H9 (cell line): Measurements from ENCODE around the gene GOLGA8S. TPM values are rescaled to one million over a fixed set of nuclear protein-coding genes. Genes with fewer than 3 reads are reported as not detected.
"Not testable (repeated sequence)": the region's sequence is repeated elsewhere in the genome, so short reads cannot be mapped to it uniquely, and the experiment has no call there.

Experiments
- DNase-seq: peaks from one replicate; pipeline ENCODE4 v3.0.0-alpha.2; 2017
- H2AFZ ChIP-seq: one replicate; pipeline ENCODE4 v1.6.1; 2013; ENCODE audit warnings: mild to moderate bottlenecking, low read length, control low read depth, moderate library complexity
- H2AK5ac ChIP-seq: 2 replicates; pipeline ENCODE4 v1.6.1; 2013; ENCODE audit warnings: low read length, control low read depth, mixed read lengths; ENCODE audit not compliant: insufficient read length
- H2BK120ac ChIP-seq: one replicate; pipeline ENCODE4 v1.6.1; 2013; ENCODE audit warnings: low read depth, mild to moderate bottlenecking, low read length, control low read depth, inconsistent platforms; ENCODE audit not compliant: poor library complexity, severe bottlenecking
- H2BK12ac ChIP-seq: 2 replicates; pipeline ENCODE4 v1.6.1; 2013; ENCODE audit warnings: low read length, control low read depth, mixed read lengths, low read depth; ENCODE audit not compliant: insufficient read length
- H2BK15ac ChIP-seq: 2 replicates; pipeline ENCODE4 v1.6.1; 2013; ENCODE audit warnings: low read depth, low read length, control low read depth
- H2BK20ac ChIP-seq: one replicate; pipeline ENCODE4 v1.6.1; 2013; ENCODE audit warnings: low read depth, mild to moderate bottlenecking, low read length, control low read depth, inconsistent platforms; ENCODE audit not compliant: poor library complexity, severe bottlenecking
- H2BK5ac ChIP-seq: 2 replicates; pipeline ENCODE4 v1.6.1; 2013; ENCODE audit warnings: low read length, control low read depth, mixed read lengths; ENCODE audit not compliant: insufficient read length
- H3K14ac ChIP-seq: 2 replicates; pipeline ENCODE4 v1.6.1; 2013; ENCODE audit warnings: low read length, control low read depth; ENCODE audit not compliant: insufficient read depth
- H3K18ac ChIP-seq: 2 replicates; pipeline ENCODE4 v1.6.1; 2013; ENCODE audit warnings: low read depth, mild to moderate bottlenecking, mixed read lengths, low read length, control low read depth; ENCODE audit not compliant: insufficient read length
- H3K23ac ChIP-seq: 2 replicates; pipeline ENCODE4 v1.6.1; 2013; ENCODE audit warnings: low read length, control low read depth, mixed read lengths, low read depth; ENCODE audit not compliant: insufficient read length
- H3K23me2 ChIP-seq: 2 replicates; pipeline ENCODE4 v1.6.1; 2013; ENCODE audit warnings: low read depth, mild to moderate bottlenecking, mixed read lengths, low read length, control low read depth; ENCODE audit not compliant: insufficient read length, poor library complexity, severe bottlenecking
- H3K27ac ChIP-seq: 2 replicates; pipeline ENCODE4 v1.5.1; 2013; ENCODE audit warnings: low read length, control low read depth, mixed read lengths, low read depth; ENCODE audit not compliant: insufficient read length
- H3K27me3 ChIP-seq: 2 replicates; pipeline ENCODE4 v1.6.1; 2013; ENCODE audit warnings: low read length, control low read depth, inconsistent platforms; ENCODE audit not compliant: insufficient read depth
- H3K4ac ChIP-seq: 2 replicates; pipeline ENCODE4 v1.6.1; 2013; ENCODE audit warnings: low read depth, mild to moderate bottlenecking, control low read depth, inconsistent platforms, low read length, moderate library complexity
- H3K4me1 ChIP-seq: 2 replicates; pipeline ENCODE4 v1.6.1; 2013; ENCODE audit warnings: low read length, control low read depth, inconsistent platforms; ENCODE audit not compliant: insufficient read depth
- H3K4me2 ChIP-seq: 2 replicates; pipeline ENCODE4 v1.6.1; 2013; ENCODE audit warnings: low read length, control low read depth, mixed read lengths; ENCODE audit not compliant: insufficient read length, insufficient read depth
- H3K56ac ChIP-seq: 2 replicates; pipeline ENCODE4 v1.6.1; 2013; ENCODE audit warnings: low read depth, mild to moderate bottlenecking, mixed read lengths, low read length, control low read depth; ENCODE audit not compliant: insufficient read length
- H3K79me1 ChIP-seq: 2 replicates; pipeline ENCODE4 v1.6.1; 2013; ENCODE audit warnings: low read depth, mild to moderate bottlenecking, moderate library complexity, low read length, control low read depth, inconsistent platforms; ENCODE audit not compliant: insufficient read depth, poor library complexity, severe bottlenecking
- H3K79me2 ChIP-seq: 2 replicates; pipeline ENCODE4 v1.6.1; 2013; ENCODE audit warnings: low read length, control low read depth, inconsistent platforms; ENCODE audit not compliant: insufficient read depth
- H3K9ac ChIP-seq: 2 replicates; pipeline ENCODE4 v1.6.1; 2013; ENCODE audit warnings: low read length, control low read depth, mixed read lengths; ENCODE audit not compliant: insufficient read length; ENCODE audit errors: extremely low read depth
- H3K9me3 ChIP-seq: one replicate; pipeline ENCODE4 v1.6.1; 2013; ENCODE audit warnings: low read depth, low read length, inconsistent platforms; ENCODE audit not compliant: control insufficient read depth
- H3T11ph ChIP-seq: one replicate; pipeline ENCODE4 v1.6.1; 2013; ENCODE audit warnings: mild to moderate bottlenecking, low read length, control low read depth, inconsistent platforms
- H4K20me1 ChIP-seq: one replicate; pipeline ENCODE4 v1.6.1; 2013; ENCODE audit not compliant: control insufficient read depth, insufficient read length, insufficient read depth
- H4K5ac ChIP-seq: 2 replicates; pipeline ENCODE4 v1.6.1; 2013; ENCODE audit warnings: low read depth, mild to moderate bottlenecking, mixed read lengths, low read length, control low read depth; ENCODE audit not compliant: insufficient read length
- H4K8ac ChIP-seq: replicated peaks from 2 replicates; pipeline ENCODE4 v1.6.1; 2013; ENCODE audit warnings: low read length, control low read depth, mixed read lengths, low read depth; ENCODE audit not compliant: insufficient read length
- H4K91ac ChIP-seq: 2 replicates; pipeline ENCODE4 v1.6.1; 2013; ENCODE audit warnings: low read depth, mild to moderate bottlenecking, moderate library complexity, mixed read lengths, low read length, control low read depth; ENCODE audit not compliant: insufficient read length
- H3K27ac Mint-ChIP-seq, 3 experiments: 2 replicates in 2 of 3; 3 replicates in 1 of 3; pipeline ENCODE4 v1.8.0; 2020 to 2021; ENCODE audit warnings: mixed read lengths in 3 of 3, mild to moderate bottlenecking in 1 of 3, moderate library complexity in 1 of 3
- H3K27me3 Mint-ChIP-seq: 2 replicates; pipeline ENCODE4 v1.8.0; 2021; ENCODE audit warnings: low read depth, mild to moderate bottlenecking, moderate library complexity, mixed read lengths
- H3K36me3 Mint-ChIP-seq, 3 experiments: 2 replicates in 2 of 3; 3 replicates in 1 of 3; pipeline ENCODE4 v1.8.0; 2020 to 2021; ENCODE audit warnings: low read depth in 3 of 3, mixed read lengths in 3 of 3; ENCODE audit not compliant: insufficient read depth in 1 of 3
- H3K4me1 Mint-ChIP-seq, 2 experiments: 2 replicates each; pipeline ENCODE4 v1.8.0; 2020; ENCODE audit warnings: mixed read lengths in 2 of 2
- H3K4me3 Mint-ChIP-seq, 2 experiments: 2 replicates in 1 of 2; 3 replicates in 1 of 2; pipeline ENCODE4 v1.8.0; 2020 to 2021; ENCODE audit warnings: mild to moderate bottlenecking in 2 of 2, mixed read lengths in 2 of 2, moderate library complexity in 1 of 2
- H3K9me3 Mint-ChIP-seq, 2 experiments: 2 replicates in 1 of 2; 3 replicates in 1 of 2; pipeline ENCODE4 v1.8.0; 2020; ENCODE audit warnings: mild to moderate bottlenecking in 2 of 2, mixed read lengths in 2 of 2, moderate library complexity in 1 of 2
- WGBS: extraction: QIAGEN DNeasy Blood & Tissue Kit; methylation state at CpG from one replicate; pipeline ENCODE4 v1.1.7; 2013; ENCODE audit warnings: missing lambda C conversion rate, low lambda C conversion rate, mixed read lengths; ENCODE audit not compliant: insufficient read length; ENCODE audit errors: extremely low coverage; 5-methylcytosine and 5-hydroxymethylcytosine counted together
- total RNA-seq: library from RNA; stranded (reverse); gene quantifications from 2 replicates; pipeline ENCODE4 v1.2.1, GENCODE V29; 2021

The GOLGA8S gene
- total RNA-seq, 1 experiment from 2014 or later: 0.07 TPM

DNA sequence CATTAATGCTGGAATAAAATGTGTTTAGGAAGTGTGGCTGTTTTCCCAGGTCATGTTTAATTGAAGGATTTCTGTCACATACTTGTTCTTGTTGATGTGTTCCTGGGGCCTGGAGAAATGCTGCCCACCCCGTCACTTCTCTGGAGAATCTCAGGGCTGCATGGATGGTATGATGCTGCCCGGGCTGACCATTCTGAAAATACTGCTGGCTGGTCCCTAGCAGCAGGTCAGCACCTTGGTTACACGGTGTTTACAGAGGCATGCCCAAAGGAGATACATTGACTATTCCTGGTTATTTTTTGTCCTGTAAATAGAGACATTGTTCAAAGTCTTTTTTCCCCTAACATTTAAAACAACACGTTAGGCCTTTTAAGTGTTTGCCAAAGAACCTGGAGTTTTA is 26.2 kb downstream of the GOLGA8S start:
- not testable (repeated sequence) for H2BK120ac ChIP-seq, H3K56ac ChIP-seq, H3K79me2 ChIP-seq, H3K27ac Mint-ChIP-seq, H3K23me2 ChIP-seq, H3K18ac ChIP-seq, H3K4me1 Mint-ChIP-seq, H3K4me2 ChIP-seq, H3K23ac ChIP-seq, H3K79me1 ChIP-seq, H3T11ph ChIP-seq, H3K4me3 Mint-ChIP-seq, H3K9ac ChIP-seq, H2AFZ ChIP-seq, H3K14ac ChIP-seq, H2BK20ac ChIP-seq, H4K91ac ChIP-seq, H3K36me3 Mint-ChIP-seq, H2BK5ac ChIP-seq, H3K27me3 Mint-ChIP-seq, H4K20me1 ChIP-seq, H3K27me3 ChIP-seq, H4K8ac ChIP-seq, H3K27ac ChIP-seq, DNase-seq, H3K4me1 ChIP-seq, H4K5ac ChIP-seq, H3K4ac ChIP-seq, H2BK12ac ChIP-seq, H2BK15ac ChIP-seq, H2AK5ac ChIP-seq
- H3K9me3 Mint-ChIP-seq: peaks cover 47 to 58% of the 10 kb centered on the region in 2 experiments
- H3K9me3 ChIP-seq: peaks cover 44% of the 10 kb centered on the region
- no CpG with 5 or more reads among the region's 4 CpGs for WGBS

DNA sequence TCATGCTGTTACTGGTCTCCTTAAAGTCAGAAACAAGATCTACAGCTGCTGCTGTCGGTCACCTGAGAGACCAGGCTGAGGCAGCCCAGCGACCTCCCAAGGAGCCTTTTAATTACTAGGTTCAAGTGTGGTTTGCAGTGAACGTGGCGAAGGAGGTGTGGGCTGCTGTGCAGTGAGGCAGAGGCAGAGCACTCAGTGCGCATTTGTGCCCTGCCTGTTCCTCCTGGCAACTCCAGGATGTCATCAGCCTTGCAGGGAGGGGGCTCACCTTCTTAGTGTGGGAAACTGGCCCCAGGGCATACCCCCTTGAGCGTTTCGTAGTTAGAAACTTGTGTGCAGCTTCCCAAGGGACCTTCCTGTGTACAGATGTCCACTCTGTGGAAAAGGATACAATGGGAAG is 26.6 kb downstream of the GOLGA8S start:
- H3K14ac ChIP-seq, H3K4ac ChIP-seq, H3K79me2 ChIP-seq, H3K4me2 ChIP-seq, H4K20me1 ChIP-seq, H3K27me3 ChIP-seq, H2BK120ac ChIP-seq, H4K5ac ChIP-seq, H3K18ac ChIP-seq, H3K4me3 Mint-ChIP-seq, H2BK15ac ChIP-seq, H2AK5ac ChIP-seq, H3K23me2 ChIP-seq, H3T11ph ChIP-seq, H3K23ac ChIP-seq, H3K56ac ChIP-seq, H3K4me1 ChIP-seq, H3K36me3 Mint-ChIP-seq, H3K4me1 Mint-ChIP-seq, H3K9ac ChIP-seq, DNase-seq, H4K8ac ChIP-seq, H2BK20ac ChIP-seq, H2AFZ ChIP-seq, H4K91ac ChIP-seq, H3K79me1 ChIP-seq, H3K27ac Mint-ChIP-seq, H3K27me3 Mint-ChIP-seq, H3K27ac ChIP-seq, H2BK5ac ChIP-seq, H2BK12ac ChIP-seq: not testable (repeated sequence)
- WGBS: no CpG with 5 or more reads among the region's 7 CpGs
- peaks cover 46% of the 10 kb centered on the region for H3K9me3 ChIP-seq
- peaks cover 49 to 62% of the 10 kb centered on the region in 2 experiments for H3K9me3 Mint-ChIP-seq
